Ascending aorta (tissue), 2 donors: ENCODE data around the gene NCOA1. TPM values are rescaled to one million over a fixed set of nuclear protein-coding genes. Genes with fewer than 3 reads are reported as not detected.

ENCODE experiments used
- DNase-seq, 2 donors: peaks; one replicate each; pipeline ENCODE4 v3.0.0-alpha.2; 2019; ENCODE audit warnings: low spot score in 2 of 2
- H3K27ac ChIP-seq, 2 donors: fragments of 200-600 bp; sonication (generic); one replicate each; pipeline ENCODE4 v1.5.1; 2016 to 2017; ENCODE audit warnings: mild to moderate bottlenecking in 1 of 2
- H3K27me3 ChIP-seq: fragments of 200-600 bp; sonication (generic); one replicate; pipeline ENCODE4 v1.5.1; 2017
- H3K36me3 ChIP-seq, 2 donors: fragments of 200-600 bp; sonication (generic); one replicate each; pipeline ENCODE4 v1.5.1; 2016
- H3K4me1 ChIP-seq, 2 donors: fragments of 200-600 bp; sonication (generic); one replicate each; pipeline ENCODE4 v1.5.1; 2016 to 2017; ENCODE audit warnings: mild to moderate bottlenecking in 1 of 2
- H3K4me3 ChIP-seq, 2 donors: fragments of 200-600 bp; sonication (generic); one replicate each; pipeline ENCODE4 v1.5.1; 2016 to 2017; ENCODE audit warnings: mild to moderate bottlenecking in 1 of 2
- H3K9me3 ChIP-seq, 2 donors: fragments of 200-600 bp; sonication (generic); one replicate each; pipeline ENCODE4 v1.5.1; 2016
- CTCF ChIP-seq, 3 experiments: fragments of 200-600 bp in 2 of 3; fragments of 450-650 bp in 1 of 3; sonication (generic) in 2 of 3; IDR thresholded peaks; one replicate each; pipeline ENCODE4 v1.5.1; 2016 to 2019; ENCODE audit warnings: antibody characterized with exemption in 3 of 3, mild to moderate bottlenecking in 1 of 3, moderate library complexity in 1 of 3
- intact Hi-C: fragments of 100-400 bp; cut with DNase I; formaldehyde crosslinking; loops from one replicate; pipeline ENCODE4 v1.15.1; 2023
- total RNA-seq: library from RNA; depleted of rRNA; stranded (reverse); fragments of >200 nt; gene quantifications from one replicate; pipeline ENCODE4 v1.1.0, GENCODE V29; 2016

The NCOA1 gene
- total RNA-seq, 1 donor from 2014 or later = 19.3 TPM

DNA sequence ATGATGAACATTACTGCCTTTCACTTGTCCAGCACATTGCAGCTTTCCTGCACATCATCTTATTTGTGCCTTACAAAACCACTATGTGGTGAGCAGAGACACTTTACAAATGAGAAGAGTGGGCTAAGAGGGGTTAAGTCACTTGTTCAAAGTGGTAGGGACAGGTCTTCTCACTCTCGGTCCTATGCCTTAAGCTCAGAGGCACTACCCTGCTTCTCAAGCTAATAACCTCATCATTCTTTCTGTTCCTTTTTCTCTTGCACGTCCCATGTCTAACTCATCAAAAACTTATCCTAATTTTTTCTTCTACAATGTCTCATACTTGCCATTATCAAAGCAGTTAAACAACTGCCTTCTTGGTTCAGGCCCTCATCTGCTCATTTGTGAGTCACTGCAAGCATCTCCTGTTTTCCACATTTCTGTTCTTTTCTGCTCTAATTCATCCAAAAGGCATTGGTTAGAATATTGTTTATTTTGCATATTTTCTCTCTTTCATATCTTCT is 21.9 kb upstream of the NCOA1 start:
- Histone ChIP-seq H3K27me3 (no peaks in the 10 kb centered on the region), H3K4me1 (no peaks in the 10 kb centered on the region), H3K9me3 (no peaks in the 10 kb centered on the region), H3K4me3 (no peak overlapping the region), H3K27ac (no peak overlapping the region), H3K36me3 (no peaks in the 10 kb centered on the region)
- no peak for DNase-seq
- no peak for TF ChIP-seq CTCF (IDR thresholded peaks at IDR 0.05)
- intact Hi-C loops = no loop called here

- TF ChIP-seq CTCF (IDR thresholded peaks at IDR 0.05) = no peak
- intact Hi-C loops = no loop called here
- DNase-seq = no peak
- Histone ChIP-seq H3K27ac (no peak overlapping the region), H3K9me3 (no peaks in the 10 kb centered on the region), H3K36me3 (no peaks in the 10 kb centered on the region), H3K4me3 (no peak overlapping the region), H3K4me1 (no peaks in the 10 kb centered on the region), H3K27me3 (no peaks in the 10 kb centered on the region)
Observed at GRCh38 chr2:24471662-24472061, 19.4 kb upstream of the NCOA1 start.

DNA sequence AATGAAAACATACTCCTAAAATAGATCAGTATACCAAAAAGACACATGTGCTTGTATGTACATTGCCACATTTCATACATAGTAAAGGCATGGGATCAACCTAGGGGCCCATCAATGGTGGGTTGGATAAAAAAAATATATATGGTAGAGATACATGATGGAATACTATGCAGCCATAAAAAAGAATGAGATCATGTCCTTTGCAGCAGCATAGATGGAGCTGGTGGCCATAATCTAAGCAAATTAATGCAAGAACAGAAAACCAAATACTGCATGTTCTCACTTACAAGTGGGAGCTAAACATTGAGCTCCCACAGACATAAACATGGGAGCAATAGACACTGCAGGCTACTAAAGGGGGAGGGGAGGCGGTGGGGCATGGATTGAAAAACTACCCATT is 18.6 kb upstream of the NCOA1 start:
- H3K27me3 ChIP-seq = no peaks in the 10 kb centered on the region
- no peak overlapping the region for H3K4me3 ChIP-seq
- H3K4me1 ChIP-seq = no peaks in the 10 kb centered on the region
- H3K36me3 ChIP-seq = no peaks in the 10 kb centered on the region
- no peak overlapping the region for H3K27ac ChIP-seq
- no peak for DNase-seq
- TF ChIP-seq CTCF (IDR thresholded peaks at IDR 0.05) = no peak
- H3K9me3 ChIP-seq = no peaks in the 10 kb centered on the region
- intact Hi-C loops = no loop called here

DNA sequence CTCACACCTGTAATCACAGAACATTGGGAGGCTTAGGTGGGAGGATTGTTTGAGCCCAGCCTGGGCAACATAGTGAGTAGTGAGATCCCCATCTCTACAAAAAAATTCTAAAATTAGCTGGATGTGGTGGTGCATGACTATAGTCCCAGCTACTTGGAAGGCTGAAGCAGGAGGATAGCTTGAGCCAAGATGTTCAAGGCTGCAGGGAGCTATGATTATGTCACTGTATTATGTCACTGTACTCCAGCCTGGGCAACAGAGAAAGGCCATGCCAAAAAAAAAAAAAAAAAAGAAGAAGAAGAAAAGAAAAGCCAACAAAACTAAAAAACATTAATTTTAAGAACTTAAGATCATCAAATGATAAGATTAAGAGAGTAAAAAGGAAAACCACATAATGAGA is 17.4 kb upstream of the NCOA1 start:
- H3K4me3 ChIP-seq = no peak overlapping the region
- intact Hi-C loops = no loop called here
- no peak for DNase-seq
- no peak for TF ChIP-seq CTCF (IDR thresholded peaks at IDR 0.05)
- H3K4me1 ChIP-seq = no peaks in the 10 kb centered on the region
- H3K9me3 ChIP-seq = no peaks in the 10 kb centered on the region
- no peaks in the 10 kb centered on the region for H3K27me3 ChIP-seq
- H3K36me3 ChIP-seq = no peaks in the 10 kb centered on the region
- H3K27ac ChIP-seq = no peak overlapping the region

DNA sequence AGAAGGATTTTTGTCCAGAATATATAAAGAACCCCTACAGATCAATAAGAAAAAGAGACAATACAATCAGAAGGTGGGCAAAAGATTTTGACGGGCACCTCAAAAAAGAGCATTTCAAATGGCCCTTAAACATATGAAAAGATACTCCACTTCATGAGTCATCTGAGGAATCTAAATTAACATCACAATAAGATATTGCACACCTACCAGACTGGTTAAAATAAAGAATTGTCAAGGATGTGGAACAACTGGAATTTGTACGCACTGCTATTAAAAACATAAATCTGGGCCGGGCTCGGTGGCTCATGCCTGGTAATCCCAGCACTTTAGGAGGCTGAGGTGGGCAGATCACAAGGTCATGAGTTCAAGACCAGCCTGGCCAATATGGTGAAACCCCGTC is 17.0 kb upstream of the NCOA1 start:
- Histone ChIP-seq H3K4me3 (no peak overlapping the region), H3K36me3 (no peaks in the 10 kb centered on the region), H3K27ac (no peak overlapping the region), H3K27me3 (no peaks in the 10 kb centered on the region), H3K9me3 (no peaks in the 10 kb centered on the region), H3K4me1 (no peaks in the 10 kb centered on the region)
- no peak for DNase-seq
- no peak for TF ChIP-seq CTCF (IDR thresholded peaks at IDR 0.05)
- intact Hi-C loops = no loop called here

- Histone ChIP-seq H3K27ac (no peak overlapping the region), H3K4me1 (no peaks in the 10 kb centered on the region), H3K36me3 (no peaks in the 10 kb centered on the region), H3K4me3 (no peak overlapping the region), H3K27me3 (no peaks in the 10 kb centered on the region), H3K9me3 (no peaks in the 10 kb centered on the region)
- TF ChIP-seq CTCF (IDR thresholded peaks at IDR 0.05) = no peak
- intact Hi-C loops = no loop called here
- no peak for DNase-seq
Observed at GRCh38 chr2:24477229-24477628, 13.8 kb upstream of the NCOA1 start.
